ENCODE results near the gene CHADL.

GRCh38 chr22:41180926-41181325 is 59.8 kb downstream of the CHADL start:
- no peak for TF ChIP-seq CBX2 (IDR thresholded peaks at IDR 0.05; ENCODE audit: insufficient read depth, low read length, poor library complexity, severe bottlenecking)
- no peak for TF ChIP-seq CTCF (IDR thresholded peaks at IDR 0.05 in 2 of 3, conservative IDR thresholded peaks at IDR 0.05 in 1 of 3; ENCODE audit: insufficient read depth in 2 of 3, low read depth in 1 of 3, low read length in 3 of 3)
- no peak for TF ChIP-seq HINFP (tag; conservative IDR thresholded peaks at IDR 0.05; ENCODE audit: low read depth)
- TF ChIP-seq SNIP1 (IDR thresholded peaks at IDR 0.05; ENCODE audit: low read depth), result no peak
- TF ChIP-seq MTA3 (IDR thresholded peaks at IDR 0.05; ENCODE audit: borderline replicate concordance), result no peak
- TF ChIP-seq ETV6 (IDR thresholded peaks at IDR 0.05; ENCODE audit: borderline replicate concordance in 1 of 2, low read depth in 2 of 2, low read length in 1 of 2), result no peak
- no peak for TF ChIP-seq ETV6 (CRISPR knock-in tag; IDR thresholded peaks at IDR 0.05; ENCODE audit: borderline replicate concordance)
- TF ChIP-seq ATF1 (CRISPR knock-in tag; IDR thresholded peaks at IDR 0.05), result no peak
- no peak for TF ChIP-seq ATF1 (tag; IDR thresholded peaks at IDR 0.05)
- TF ChIP-seq POLR2A (conservative IDR thresholded peaks at IDR 0.05), result no peak
- TF ChIP-seq TCF7 (IDR thresholded peaks at IDR 0.05; ENCODE audit: borderline replicate concordance), result no peak
- no peak for TF ChIP-seq TAF1 (IDR thresholded peaks at IDR 0.05; ENCODE audit: control insufficient read depth, extremely low read depth, insufficient read depth, low read length, severe bottlenecking)
